OCI-LY3 (cell line): ENCODE data around the gene ARHGAP4.

Source experiments
- EZH2phosphoT487 ChIP-seq: fragments of 200-600 bp; shearing (Covaris generic); IDR thresholded peaks from 2 replicates; pipeline ENCODE4 v1.6.1; 2018; ENCODE audit warnings: antibody characterized with exemption, mixed run types, low read depth
- TF ChIP-seq, protein P1 (sequence below): fragments of 200-600, 300-600 bp; sonication (generic); IDR thresholded peaks from 2 replicates; pipeline ENCODE4 v1.5.1; 2014; ENCODE audit warnings: antibody characterized with exemption, low read length, low read depth

DNA sequence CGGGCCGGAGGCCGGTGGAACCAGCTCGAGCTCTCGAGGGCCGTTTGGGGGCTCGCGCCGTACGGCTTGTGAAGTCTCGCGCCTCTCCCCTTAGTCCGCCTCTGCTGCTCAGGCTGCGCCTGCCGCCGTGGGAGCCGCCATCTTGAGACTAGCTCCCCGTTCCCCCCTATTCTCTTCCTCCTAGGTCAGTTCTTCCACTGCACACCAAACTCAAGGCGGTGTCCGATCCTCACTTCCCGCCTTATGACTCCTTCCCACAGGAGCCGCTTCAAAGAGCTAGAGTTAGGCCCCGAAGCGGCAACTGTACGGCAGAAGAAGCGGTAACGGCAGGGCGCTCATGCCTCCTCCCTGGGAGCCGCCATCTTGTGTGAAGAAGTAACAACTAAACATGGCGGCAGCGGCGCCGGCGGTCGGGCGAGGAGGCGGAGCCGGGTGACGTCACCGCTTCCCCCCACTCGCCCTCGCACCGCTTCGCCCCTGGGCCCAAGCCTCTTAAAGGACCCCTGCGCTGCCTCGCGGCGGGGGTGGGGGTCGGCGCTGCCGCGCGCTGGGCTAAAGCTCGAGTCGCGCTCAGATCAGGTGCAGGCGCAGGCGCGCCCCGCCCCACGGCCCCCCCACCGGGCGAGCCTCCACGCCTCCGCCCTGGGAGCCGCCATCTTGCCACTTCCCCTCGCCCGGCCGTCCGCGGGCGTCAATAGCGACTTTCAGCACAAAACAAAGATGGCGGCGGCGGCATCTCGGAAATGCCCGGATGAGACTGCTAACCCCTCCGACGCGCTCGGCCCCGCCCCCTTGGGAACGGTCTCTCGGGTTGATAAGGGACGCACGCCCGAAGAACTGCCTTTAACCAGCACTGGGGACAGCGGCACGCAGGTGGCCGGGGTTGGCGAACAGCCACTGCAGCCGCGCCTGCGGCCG is 45.6 kb upstream of the ARHGAP4 start, which contains the start of gene HCFC1:
- TF ChIP-seq, protein P1, sequence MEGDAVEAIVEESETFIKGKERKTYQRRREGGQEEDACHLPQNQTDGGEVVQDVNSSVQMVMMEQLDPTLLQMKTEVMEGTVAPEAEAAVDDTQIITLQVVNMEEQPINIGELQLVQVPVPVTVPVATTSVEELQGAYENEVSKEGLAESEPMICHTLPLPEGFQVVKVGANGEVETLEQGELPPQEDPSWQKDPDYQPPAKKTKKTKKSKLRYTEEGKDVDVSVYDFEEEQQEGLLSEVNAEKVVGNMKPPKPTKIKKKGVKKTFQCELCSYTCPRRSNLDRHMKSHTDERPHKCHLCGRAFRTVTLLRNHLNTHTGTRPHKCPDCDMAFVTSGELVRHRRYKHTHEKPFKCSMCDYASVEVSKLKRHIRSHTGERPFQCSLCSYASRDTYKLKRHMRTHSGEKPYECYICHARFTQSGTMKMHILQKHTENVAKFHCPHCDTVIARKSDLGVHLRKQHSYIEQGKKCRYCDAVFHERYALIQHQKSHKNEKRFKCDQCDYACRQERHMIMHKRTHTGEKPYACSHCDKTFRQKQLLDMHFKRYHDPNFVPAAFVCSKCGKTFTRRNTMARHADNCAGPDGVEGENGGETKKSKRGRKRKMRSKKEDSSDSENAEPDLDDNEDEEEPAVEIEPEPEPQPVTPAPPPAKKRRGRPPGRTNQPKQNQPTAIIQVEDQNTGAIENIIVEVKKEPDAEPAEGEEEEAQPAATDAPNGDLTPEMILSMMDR: no peak
- no peak for TF ChIP-seq EZH2phosphoT487
